ENCODE measurements around the gene RNPEPL1. TPM values are rescaled to one million over a fixed set of nuclear protein-coding genes. Genes with fewer than 3 reads are reported as not detected.
"Not testable (repeated sequence)": the region's sequence is repeated elsewhere in the genome, so short reads cannot be mapped to it uniquely, and the experiment has no call there.

Gene RNPEPL1
- total and polyA plus RNA-seq, 7 donors = 23.1 to 136 (median 64.3) TPM

DNA sequence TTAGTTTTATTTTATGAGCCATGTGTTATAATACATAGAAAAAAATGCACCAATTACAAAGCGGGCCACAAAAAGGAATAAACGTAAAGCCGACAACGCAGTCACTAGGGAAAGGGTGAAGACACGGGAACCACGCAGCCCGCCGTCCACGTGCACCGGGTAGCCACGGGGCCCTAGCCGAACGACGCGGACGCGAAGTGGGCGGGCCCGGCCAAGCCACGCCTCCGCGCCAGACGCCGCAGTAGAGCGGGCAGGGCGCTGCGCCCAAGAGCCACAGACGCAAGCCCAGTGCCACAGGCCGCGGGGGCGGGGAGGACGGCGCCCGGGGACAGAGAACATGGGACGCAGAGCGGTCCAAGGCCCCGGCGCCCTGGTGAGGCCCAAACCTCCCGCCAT lies 8.2 kb upstream of the RNPEPL1 start, which contains the start of gene DUSP28:
DUSP28 (plus strand) TSS at position 274 of the 396 bp plus-strand sequence. CDS start 328 bp downstream, outside the sequence.
- no peaks in the 10 kb centered on the region for H3K9me3 ChIP-seq
- peak within 1 kb of the TSS; percentile 68 to 93 (median 85) for H3K4me3 ChIP-seq
- TF ChIP-seq POLR2AphosphoS5 (IDR thresholded peaks at IDR 0.05) (peak; percentile 89 to 97 (median 95)), POLR2A (IDR thresholded peaks at IDR 0.05) (peak in 1 of 2 donors; percentile 52)
- TF ChIP-seq, protein P1, sequence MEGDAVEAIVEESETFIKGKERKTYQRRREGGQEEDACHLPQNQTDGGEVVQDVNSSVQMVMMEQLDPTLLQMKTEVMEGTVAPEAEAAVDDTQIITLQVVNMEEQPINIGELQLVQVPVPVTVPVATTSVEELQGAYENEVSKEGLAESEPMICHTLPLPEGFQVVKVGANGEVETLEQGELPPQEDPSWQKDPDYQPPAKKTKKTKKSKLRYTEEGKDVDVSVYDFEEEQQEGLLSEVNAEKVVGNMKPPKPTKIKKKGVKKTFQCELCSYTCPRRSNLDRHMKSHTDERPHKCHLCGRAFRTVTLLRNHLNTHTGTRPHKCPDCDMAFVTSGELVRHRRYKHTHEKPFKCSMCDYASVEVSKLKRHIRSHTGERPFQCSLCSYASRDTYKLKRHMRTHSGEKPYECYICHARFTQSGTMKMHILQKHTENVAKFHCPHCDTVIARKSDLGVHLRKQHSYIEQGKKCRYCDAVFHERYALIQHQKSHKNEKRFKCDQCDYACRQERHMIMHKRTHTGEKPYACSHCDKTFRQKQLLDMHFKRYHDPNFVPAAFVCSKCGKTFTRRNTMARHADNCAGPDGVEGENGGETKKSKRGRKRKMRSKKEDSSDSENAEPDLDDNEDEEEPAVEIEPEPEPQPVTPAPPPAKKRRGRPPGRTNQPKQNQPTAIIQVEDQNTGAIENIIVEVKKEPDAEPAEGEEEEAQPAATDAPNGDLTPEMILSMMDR (IDR thresholded peaks at IDR 0.05) = no peak
- H3K36me3 ChIP-seq = peaks cover 0 to 9% (median 0%) of the 10 kb centered on the region in 4 donors
- DNase-seq = peak; percentile 96
- intact Hi-C loops (cut with DNase I) = loop anchor here (10.0 kb wide), 2 partner anchors 275 to 755 kb away; partner anchors contain the start of genes HDLBP and SEPTIN2
- H3K27ac ChIP-seq = peak within 1 kb of the TSS; percentile 97 to 100 (median 100)
- H3K27me3 ChIP-seq = peaks cover 0 to 19% (median 0%) of the 10 kb centered on the region in 3 donors
- WGBS, 2 donors = 0% methylated on average over 39 of the region's 39 CpGs
- H3K4me1 ChIP-seq = peaks cover 2 to 46% (median 38%) of the 10 kb centered on the region in 4 donors

DNA sequence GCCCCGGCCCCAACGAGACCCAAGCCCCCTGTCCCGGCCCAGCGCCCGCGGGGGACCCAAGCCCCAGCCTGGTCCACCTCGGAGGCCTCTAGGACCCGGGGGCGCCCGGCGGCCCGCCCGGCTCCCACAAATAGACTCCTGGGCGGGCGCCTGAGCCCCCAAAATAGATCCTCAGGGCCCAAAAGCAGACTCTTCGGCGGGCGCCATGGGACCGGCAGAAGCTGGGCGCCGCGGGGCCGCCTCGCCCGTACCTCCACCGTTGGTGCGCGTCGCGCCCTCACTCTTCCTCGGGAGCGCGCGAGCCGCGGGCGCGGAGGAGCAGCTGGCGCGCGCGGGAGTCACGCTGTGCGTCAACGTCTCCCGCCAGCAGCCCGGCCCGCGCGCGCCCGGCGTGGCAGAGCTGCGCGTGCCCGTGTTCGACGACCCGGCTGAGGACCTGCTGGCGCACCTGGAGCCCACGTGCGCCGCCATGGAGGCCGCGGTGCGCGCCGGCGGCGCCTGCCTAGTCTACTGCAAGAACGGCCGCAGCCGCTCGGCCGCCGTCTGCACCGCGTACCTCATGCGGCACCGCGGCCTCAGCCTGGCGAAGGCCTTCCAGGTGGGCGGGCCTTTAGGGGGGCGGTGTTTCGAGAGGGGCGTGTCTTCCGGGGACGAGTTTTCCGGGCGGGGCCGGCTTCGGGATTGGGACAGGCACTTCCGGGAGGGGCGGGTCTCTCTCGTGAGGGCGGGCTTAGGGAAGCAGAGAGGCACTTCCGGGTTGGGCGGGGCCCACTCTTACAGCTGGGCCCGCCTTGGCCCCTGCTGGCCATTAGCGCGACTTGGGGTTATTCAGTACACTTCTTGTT lies 7.6 kb upstream of the RNPEPL1 start:
- intact Hi-C loops (cut with DNase I) = loop anchor here (10.0 kb wide), 2 partner anchors 274 to 754 kb away; partner anchors contain the start of genes HDLBP and SEPTIN2
- WGBS, 2 donors = 0% methylated on average over 101 of the region's 101 CpGs
- Histone ChIP-seq H3K9me3 (no peaks in the 10 kb centered on the region), H3K36me3 (peaks cover 0 to 9% (median 0%) of the 10 kb centered on the region in 4 donors), H3K4me3 (peak overlapping the region; percentile 68 to 93 (median 85)), H3K27me3 (peaks cover 0 to 19% (median 0%) of the 10 kb centered on the region in 3 donors), H3K27ac (peak overlapping the region; percentile 97 to 100 (median 100)), H3K4me1 (peaks cover 2 to 52% (median 43%) of the 10 kb centered on the region in 4 donors)
- DNase-seq = peak; percentile 100
- TF ChIP-seq POLR2AphosphoS5 (IDR thresholded peaks at IDR 0.05) (peak; percentile 82 to 92 (median 88)), EP300 (IDR thresholded peaks at IDR 0.05) (no peak), POLR2A (IDR thresholded peaks at IDR 0.05) (peak; percentile 6 to 86)
- TF ChIP-seq, protein P1 (IDR thresholded peaks at IDR 0.05) = peak in 2 of 4 experiments; percentile 33 to 53

DNA sequence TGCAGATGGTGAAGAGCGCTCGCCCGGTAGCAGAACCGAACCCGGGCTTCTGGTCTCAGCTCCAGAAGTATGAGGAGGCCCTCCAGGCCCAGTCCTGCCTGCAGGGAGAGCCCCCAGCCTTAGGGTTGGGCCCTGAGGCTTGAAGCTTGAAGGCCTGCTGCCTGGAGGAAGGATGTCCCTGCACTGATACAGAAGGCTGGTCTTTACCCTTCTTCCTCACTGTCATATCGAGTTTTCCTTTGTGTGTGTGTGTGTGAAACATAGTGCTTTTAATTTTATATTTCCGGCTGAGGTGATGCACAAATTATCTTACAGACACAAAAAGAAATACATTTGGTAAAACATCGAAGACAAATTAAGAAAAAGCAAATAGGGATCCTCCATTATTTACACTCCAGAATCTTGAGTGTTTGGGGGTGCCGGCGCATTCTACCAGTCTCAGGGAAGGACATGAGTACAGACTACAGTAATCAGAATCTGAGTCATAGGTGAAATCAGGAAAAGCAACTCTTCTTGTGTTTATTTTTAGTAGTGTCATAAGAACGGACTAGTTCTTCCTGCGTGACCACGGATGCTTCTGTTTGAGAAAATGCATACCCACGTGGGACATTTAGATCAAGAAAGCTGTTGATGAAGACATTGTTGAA lies 6.8 kb upstream of the RNPEPL1 start:
- Histone ChIP-seq H3K27ac (peak overlapping the region; percentile 97 to 100 (median 100)), H3K27me3 (peaks cover 0 to 19% (median 0%) of the 10 kb centered on the region in 3 donors), H3K4me1 (peaks cover 2 to 59% (median 49%) of the 10 kb centered on the region in 4 donors), H3K36me3 (peaks cover 0 to 9% (median 0%) of the 10 kb centered on the region in 4 donors), H3K9me3 (no peaks in the 10 kb centered on the region), H3K4me3 (peak overlapping the region; percentile 68 to 93 (median 85))
- 3 to 14% methylated on average over 14 of the region's 14 CpGs for WGBS, 2 donors
- TF ChIP-seq POLR2AphosphoS5 (IDR thresholded peaks at IDR 0.05) = no peak
- TF ChIP-seq, protein P1 (IDR thresholded peaks at IDR 0.05) = peak in 1 of 4 experiments; percentile 60
- DNase-seq = peak; percentile 61
- intact Hi-C loops (cut with DNase I) = loop anchor here (10.0 kb wide), 2 partner anchors 273 to 753 kb away; partner anchors contain the start of genes HDLBP and SEPTIN2

DNA sequence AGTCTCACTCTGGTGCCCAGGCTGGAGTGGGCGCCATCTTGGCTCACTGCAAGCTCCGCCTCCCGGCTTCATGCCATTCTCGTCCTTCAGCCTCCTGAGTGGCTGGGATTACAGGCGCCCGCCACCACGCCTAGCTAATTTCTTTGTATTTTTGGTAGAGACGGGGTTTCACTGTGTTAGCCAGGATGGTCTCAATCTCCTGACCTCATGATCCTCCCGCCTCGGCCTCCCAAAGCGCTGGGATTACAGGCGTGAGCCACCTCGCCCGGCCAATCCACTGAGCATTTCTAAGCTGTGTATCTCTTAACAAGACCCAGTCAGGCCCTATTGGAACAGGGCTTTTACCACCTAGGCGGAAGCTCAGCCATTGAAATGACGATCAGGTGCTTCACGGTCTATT lies 5.1 kb upstream of the RNPEPL1 start:
- not testable (repeated sequence) for H3K27me3 ChIP-seq, H3K36me3 ChIP-seq, H3K4me3 ChIP-seq, DNase-seq, H3K9me3 ChIP-seq, H3K27ac ChIP-seq
- intact Hi-C loops (cut with DNase I) = loop anchor here (10.0 kb wide), 2 partner anchors 272 to 752 kb away; partner anchors contain the start of genes HDLBP and SEPTIN2
- peaks cover 2 to 58% (median 50%) of the 10 kb centered on the region in 4 donors for H3K4me1 ChIP-seq
- 96 to 97% methylated on average over 17 of the region's 17 CpGs for WGBS, 2 donors

Measured in sigmoid colon (tissue), 7 donors.